Hepatic stellate cell (primary cell): ENCODE data around the gene PGAP3.
"Not testable (repeated sequence)": the region's sequence is repeated elsewhere in the genome, so short reads cannot be mapped to it uniquely, and the experiment has no call there.

Source experiments
- DNase-seq: peaks from one replicate; pipeline ENCODE4 v3.0.0; 2011; ENCODE audit warnings: low spot score

The PGAP3 gene

GRCh38 chr17:39715375-39716072 is 27.7 kb upstream of the PGAP3 start:
- DNase-seq = no peak

- DNase-seq = no peak
These were observed 26.4 kb upstream of the PGAP3 start for GRCh38 chr17:39714234-39714633.

- no peak for DNase-seq
These were observed 24.0 kb upstream of the PGAP3 start for GRCh38 chr17:39711851-39712250.

GRCh38 chr17:39711071-39711470 is 23.2 kb upstream of the PGAP3 start:
- not testable (repeated sequence) for DNase-seq

GRCh38 chr17:39709998-39710964 is 22.4 kb upstream of the PGAP3 start:
- no peak for DNase-seq

GRCh38 chr17:39709319-39709997 is 21.6 kb upstream of the PGAP3 start:
- no peak for DNase-seq

GRCh38 chr17:39706921-39707337 is 19.1 kb upstream of the PGAP3 start:
- DNase-seq = no peak

GRCh38 chr17:39706383-39706782 is 18.5 kb upstream of the PGAP3 start:
- DNase-seq = no peak

- DNase-seq = no peak
These were observed 18.0 kb upstream of the PGAP3 start for GRCh38 chr17:39705786-39706348.

GRCh38 chr17:39704821-39705551 is 17.1 kb upstream of the PGAP3 start:
- peak; percentile 58 for DNase-seq

GRCh38 chr17:39703913-39704312 is 16.1 kb upstream of the PGAP3 start:
- DNase-seq = no peak

- DNase-seq = no peak
These were observed 15.3 kb upstream of the PGAP3 start for GRCh38 chr17:39702901-39703893.

- no peak for DNase-seq
These were observed 14.0 kb upstream of the PGAP3 start for GRCh38 chr17:39701784-39702422.

- DNase-seq = no peak
These were observed 13.3 kb upstream of the PGAP3 start for GRCh38 chr17:39701012-39701783.

- DNase-seq = peak; percentile 68
These were observed 12.5 kb upstream of the PGAP3 start for GRCh38 chr17:39700148-39700987.

- peak; percentile 88 for DNase-seq
These were observed 11.9 kb upstream of the PGAP3 start, which contains the start of gene ERBB2 for GRCh38 chr17:39699818-39700147. Gene ERBB2, plus strand, starts transcription at chr17:39700064. Its CDS starts 175 bp downstream, at chr17:39700239.

- not testable (repeated sequence) for DNase-seq
These were observed 11.4 kb upstream of the PGAP3 start for GRCh38 chr17:39699157-39699817.
